Memory B cell (primary cell): ENCODE data around the gene ACBD6.

ENCODE experiments used
- ATAC-seq: fragments of 150-1000 bp; cut with Tn5 transposase; 2 replicates; pipeline ENCODE4 v1.10.0; 2021; ENCODE audit warnings: low read depth, mild to moderate bottlenecking, moderate library complexity
- DNase-seq, 2 donors: peaks; one replicate each; pipeline ENCODE4 v3.0.0; 2022; ENCODE audit warnings: low spot score in 2 of 2
- H3K27ac Mint-ChIP-seq: one replicate; pipeline ENCODE4 v1.8.0; 2022; ENCODE audit warnings: mild to moderate bottlenecking, moderate library complexity, mixed read lengths
- H3K27me3 Mint-ChIP-seq: one replicate; pipeline ENCODE4 v1.8.0; 2022; ENCODE audit warnings: mixed read lengths
- H3K36me3 Mint-ChIP-seq: one replicate; pipeline ENCODE4 v1.8.0; 2022; ENCODE audit warnings: mild to moderate bottlenecking, mixed read lengths
- H3K4me1 Mint-ChIP-seq: one replicate; pipeline ENCODE4 v1.8.0; 2022; ENCODE audit warnings: mixed read lengths
- H3K4me3 Mint-ChIP-seq: one replicate; pipeline ENCODE4 v1.8.0; 2022; ENCODE audit warnings: mild to moderate bottlenecking, moderate library complexity, mixed read lengths
- H3K9me3 Mint-ChIP-seq: one replicate; pipeline ENCODE4 v1.8.0; 2022; ENCODE audit warnings: mixed read lengths

ACBD6 gene

DNA sequence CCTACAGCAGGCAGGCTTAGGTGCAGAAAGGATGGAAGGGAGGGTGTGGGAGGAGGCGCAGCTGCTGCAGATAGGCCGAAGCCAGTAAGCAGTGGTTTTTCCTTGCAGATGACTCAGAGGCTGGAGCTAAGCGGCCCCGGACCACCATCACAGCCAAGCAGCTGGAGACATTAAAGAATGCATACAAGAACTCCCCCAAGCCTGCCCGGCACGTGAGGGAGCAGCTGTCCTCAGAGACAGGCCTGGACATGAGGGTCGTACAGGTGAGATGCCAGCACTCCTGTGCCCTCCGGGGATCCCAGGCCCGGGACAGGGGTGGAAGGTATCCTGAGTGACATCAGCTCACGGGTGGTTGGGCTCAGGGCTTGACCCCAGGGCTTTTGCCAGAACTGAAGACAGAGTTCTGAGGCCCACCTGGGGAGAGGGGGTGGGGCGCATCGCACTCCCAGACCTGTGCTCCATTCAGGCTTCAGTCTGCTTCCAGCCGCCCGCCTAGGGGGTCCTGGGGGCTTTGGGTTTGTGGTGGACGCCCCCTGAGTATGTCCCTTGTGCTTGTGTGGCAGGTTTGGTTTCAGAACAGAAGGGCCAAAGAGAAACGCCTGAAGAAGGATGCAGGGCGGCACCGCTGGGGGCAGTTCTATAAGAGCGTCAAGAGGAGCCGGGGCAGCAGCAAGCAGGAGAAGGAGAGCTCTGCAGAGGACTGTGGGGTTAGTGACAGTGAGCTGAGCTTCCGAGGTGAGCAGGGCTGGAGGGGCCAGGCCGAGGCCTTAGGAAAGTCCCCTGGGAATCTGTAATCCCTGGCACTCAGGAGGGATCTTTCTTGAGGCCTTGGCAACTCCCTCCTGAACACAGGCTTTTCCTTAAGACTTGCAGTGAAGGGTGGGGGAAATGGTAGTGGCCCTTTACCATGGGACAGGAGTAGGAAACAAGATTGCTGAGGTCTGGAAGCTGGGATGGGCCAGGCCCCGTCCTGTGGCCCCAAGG, 230.8 kb downstream of the ACBD6 start:
- no peak for ATAC-seq

DNA sequence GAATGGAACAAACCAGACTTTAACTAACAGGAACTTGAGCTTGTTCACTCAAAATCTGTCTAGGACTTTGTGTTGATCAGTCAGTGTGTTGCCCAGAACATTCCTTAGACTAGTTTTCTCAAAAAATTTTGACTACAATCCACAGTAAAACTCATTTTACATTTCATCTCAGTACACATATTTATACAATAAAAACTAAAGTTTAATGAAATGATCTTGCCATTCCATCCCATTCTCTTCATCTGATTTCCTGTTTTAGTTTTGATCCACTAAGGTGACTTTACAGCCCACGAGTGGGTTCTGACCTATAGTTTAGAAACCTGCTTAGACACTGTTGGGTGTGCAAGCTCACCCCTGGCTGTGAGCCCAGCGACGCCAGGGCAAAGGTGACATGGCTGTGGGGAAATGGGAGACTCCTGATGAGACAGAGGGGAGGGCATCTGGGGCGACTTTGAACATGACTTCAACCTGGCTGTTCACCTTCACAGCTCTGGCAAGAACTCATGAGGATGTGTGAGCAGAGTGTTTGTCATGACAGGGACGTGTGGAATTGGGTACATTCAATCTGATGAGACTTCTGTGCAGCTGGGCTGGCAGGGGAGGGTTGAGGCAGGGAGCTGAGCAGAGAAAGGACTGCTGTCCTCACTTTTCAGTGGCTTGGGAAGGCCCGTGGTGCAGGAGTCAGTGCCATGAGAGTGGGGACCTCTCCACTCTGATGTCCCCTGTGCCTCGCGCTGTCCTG, 231.7 kb downstream of the ACBD6 start:
- DNase-seq (no peak), ATAC-seq (no peak)
- Mint-ChIP-seq H3K27ac (peak overlapping the region; percentile 51), H3K4me3 (no peak overlapping the region), H3K4me1 (peaks cover 3% of the 10 kb centered on the region), H3K27me3 (no peaks in the 10 kb centered on the region), H3K36me3 (peaks cover 4% of the 10 kb centered on the region), H3K9me3 (no peaks in the 10 kb centered on the region)

More for the DNA sequence above, 230.8 kb downstream of the ACBD6 start:
- no peaks in the 10 kb centered on the region for H3K27me3 Mint-ChIP-seq
- DNase-seq = no peak
- H3K9me3 Mint-ChIP-seq = no peaks in the 10 kb centered on the region
- H3K27ac Mint-ChIP-seq = peak overlapping the region; percentile 51
- no peak overlapping the region for H3K4me3 Mint-ChIP-seq
- peaks cover 3% of the 10 kb centered on the region for H3K4me1 Mint-ChIP-seq
- H3K36me3 Mint-ChIP-seq = peaks cover 6% of the 10 kb centered on the region

DNA sequence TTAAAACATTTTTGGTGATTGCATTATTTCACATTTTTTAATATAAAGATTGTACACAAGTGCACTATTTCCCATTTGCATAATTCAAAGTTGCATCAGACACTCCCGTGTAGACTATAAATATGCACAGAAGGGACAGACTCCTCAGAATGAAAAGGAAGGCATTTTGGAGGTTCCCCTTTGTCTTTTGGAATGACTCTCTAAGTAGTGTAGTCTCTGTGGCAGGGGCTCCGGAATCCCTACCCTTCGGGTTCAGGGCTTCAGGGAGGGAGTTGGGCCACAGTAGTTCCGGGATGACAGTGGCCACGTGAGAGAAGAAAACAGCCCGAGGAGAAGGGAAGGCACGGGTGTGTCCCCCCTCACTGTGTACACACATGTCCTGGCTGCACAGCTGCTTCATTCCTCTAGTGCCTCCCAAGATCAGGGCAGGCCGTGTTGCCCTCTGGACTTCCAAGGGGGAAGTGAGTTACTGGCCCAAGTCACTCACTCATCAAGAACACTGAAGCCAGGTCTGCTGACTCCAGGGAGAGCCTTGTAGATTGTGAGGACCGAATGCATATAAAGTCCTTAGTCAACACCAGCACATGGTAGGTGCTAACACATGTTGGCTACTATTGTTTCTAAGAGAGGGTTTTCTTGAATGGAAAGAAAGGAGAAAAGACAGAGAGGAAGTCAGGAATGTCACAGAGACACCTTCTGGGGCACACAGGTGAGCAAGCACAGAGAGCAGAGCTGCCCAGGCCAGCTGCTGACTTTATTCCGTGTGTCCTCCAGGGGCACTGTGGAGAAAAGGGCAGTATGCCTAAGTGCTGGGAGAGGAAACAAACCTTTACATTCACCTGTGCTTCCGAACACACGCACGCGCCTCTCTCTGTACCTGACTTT, 232.5 kb downstream of the ACBD6 start:
- peaks cover 1% of the 10 kb centered on the region for H3K36me3 Mint-ChIP-seq
- H3K9me3 Mint-ChIP-seq = no peaks in the 10 kb centered on the region
- DNase-seq (no peak), ATAC-seq (no peak)
- H3K27me3 Mint-ChIP-seq = no peaks in the 10 kb centered on the region
- peak overlapping the region; percentile 19 for H3K27ac Mint-ChIP-seq
- peaks cover 3% of the 10 kb centered on the region for H3K4me1 Mint-ChIP-seq
- no peak overlapping the region for H3K4me3 Mint-ChIP-seq

DNA sequence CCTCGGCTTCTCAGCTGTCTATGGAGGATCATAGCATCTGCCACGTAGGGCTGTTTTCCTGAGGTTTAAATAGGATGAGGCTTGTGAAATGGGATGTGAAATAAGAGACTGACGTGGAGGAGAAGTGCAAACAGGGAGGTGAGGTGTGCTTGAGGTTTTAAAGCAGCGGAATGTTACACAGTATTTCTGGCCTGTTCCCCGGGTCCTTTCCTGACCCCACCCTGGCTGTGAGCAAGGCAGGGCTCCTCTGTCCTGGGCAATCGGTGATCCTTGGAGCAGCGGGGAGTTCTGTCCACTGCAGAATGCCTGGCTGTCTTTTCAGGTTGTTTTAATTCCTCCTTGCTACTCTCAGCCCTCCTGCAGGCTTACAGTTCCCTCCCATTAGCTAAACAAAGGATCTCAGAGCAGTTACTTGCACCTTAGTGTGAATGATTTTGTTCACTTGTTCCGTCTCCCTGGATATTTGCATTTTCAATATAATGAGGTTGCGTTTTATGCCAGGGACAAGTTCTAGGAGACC, 233.8 kb downstream of the ACBD6 start:
- no peaks in the 10 kb centered on the region for H3K36me3 Mint-ChIP-seq
- H3K4me1 Mint-ChIP-seq = peaks cover 3% of the 10 kb centered on the region
- DNase-seq (no peak), ATAC-seq (no peak)
- no peaks in the 10 kb centered on the region for H3K27me3 Mint-ChIP-seq
- no peak overlapping the region for H3K27ac Mint-ChIP-seq
- H3K9me3 Mint-ChIP-seq = no peaks in the 10 kb centered on the region
- H3K4me3 Mint-ChIP-seq = no peak overlapping the region

DNA sequence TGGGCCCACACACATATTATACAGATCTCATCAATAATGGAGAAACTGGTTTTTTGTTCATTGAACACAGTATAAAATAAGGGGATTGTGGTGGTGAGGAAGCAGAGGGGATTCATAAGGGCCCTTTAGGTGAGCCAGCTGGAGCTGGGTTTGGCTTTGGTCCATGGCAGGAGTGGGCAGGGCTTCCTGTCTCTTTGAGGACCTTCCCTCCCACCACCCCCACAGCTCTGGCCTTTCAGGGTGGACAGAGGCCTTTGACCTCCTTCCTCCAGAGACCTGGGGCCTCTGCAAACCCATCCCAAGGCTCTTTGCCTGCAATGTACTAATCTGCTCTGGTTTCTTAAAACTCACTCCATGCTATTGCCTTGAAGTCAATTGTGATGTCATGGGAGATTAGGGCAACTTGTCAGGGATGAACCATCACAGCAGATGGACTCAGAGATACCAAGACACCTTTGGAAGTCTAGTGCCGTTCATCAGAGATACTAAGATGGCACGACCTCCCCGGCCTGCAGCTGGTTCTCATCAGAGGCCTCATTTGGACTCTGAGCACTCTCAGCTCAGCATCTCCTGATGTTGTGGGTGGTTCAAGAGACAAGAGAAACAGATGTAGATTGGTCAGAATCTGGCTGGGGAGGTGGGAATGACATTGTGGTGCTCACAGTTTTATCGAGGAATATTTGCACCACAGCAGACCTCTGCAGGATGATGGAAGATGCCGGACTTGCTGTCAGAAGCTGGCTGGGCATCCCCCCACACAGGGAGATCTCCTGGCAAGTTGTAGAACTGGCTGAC, 234.4 kb downstream of the ACBD6 start:
- Mint-ChIP-seq H3K27ac (no peak overlapping the region), H3K4me1 (peaks cover 3% of the 10 kb centered on the region), H3K4me3 (no peak overlapping the region), H3K27me3 (no peaks in the 10 kb centered on the region), H3K9me3 (no peaks in the 10 kb centered on the region), H3K36me3 (no peaks in the 10 kb centered on the region)
- DNase-seq = no peak
- no peak for ATAC-seq

DNA sequence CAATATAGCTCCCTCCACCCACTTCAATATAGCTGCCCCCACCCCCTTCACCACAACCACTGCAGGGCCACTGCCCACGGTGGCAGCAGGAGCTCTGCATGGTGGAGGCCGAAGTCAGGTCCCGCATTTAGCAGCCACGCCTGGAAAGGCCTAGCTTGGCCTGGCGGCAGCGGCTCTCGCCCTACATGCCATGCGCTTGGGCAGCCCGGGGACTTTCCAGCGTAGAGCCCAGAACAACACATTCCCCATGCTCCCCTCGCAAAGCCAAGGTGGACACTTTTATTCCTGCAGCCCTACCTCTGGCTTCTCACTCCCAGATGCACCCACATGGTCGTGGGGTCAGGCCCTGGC, 235.2 kb downstream of the ACBD6 start:
- Mint-ChIP-seq H3K9me3 (no peaks in the 10 kb centered on the region), H3K4me1 (peaks cover 3% of the 10 kb centered on the region)
- no peak for ATAC-seq

DNA sequence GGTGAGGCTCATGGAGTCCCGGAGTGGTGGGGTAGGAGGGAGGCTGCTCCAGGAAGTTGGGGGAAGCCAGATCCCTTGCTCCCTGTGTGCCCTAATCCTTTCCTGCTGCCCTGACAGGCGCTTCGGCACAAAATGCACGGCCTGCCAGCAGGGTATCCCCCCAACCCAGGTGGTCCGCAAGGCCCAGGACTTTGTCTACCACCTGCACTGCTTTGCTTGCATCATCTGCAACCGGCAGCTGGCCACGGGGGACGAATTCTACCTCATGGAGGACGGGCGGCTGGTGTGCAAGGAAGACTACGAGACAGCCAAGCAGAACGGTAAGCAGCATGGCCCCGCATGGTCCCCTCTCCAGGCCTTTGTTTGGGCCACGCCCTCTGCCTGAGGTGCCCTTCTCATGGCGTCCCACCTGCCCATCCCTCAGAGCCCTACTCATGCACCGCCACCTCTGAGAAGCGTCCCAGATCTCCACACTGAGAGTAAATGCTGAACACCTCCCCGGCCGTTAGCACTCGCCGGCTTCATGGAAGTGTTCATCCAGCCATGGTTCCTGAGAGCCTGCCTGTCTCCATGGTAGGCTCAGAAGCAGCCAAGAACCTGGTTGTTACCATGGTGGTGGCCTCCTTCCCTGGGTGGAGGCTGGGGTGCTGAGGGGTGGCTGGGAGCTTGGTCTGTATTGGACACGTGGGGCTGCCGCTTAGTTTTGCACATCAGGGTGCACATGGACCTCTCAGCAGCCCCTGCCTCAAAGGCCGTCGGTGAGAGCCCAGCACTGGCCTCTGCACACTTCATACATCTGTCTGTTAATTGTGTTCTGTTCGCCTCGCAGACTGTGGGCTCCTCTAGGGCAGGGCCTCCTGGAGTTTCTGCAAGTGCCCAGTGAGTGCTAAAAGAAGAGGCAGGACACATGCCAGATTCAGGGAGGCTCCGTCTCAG, 235.8 kb downstream of the ACBD6 start:
- Mint-ChIP-seq H3K27me3 (no peaks in the 10 kb centered on the region), H3K27ac (no peak overlapping the region), H3K36me3 (no peaks in the 10 kb centered on the region), H3K4me1 (peaks cover 3% of the 10 kb centered on the region), H3K4me3 (no peak overlapping the region), H3K9me3 (no peaks in the 10 kb centered on the region)
- ATAC-seq = no peak
- DNase-seq = no peak

More for the DNA sequence above, 235.2 kb downstream of the ACBD6 start:
- Mint-ChIP-seq H3K27me3 (no peaks in the 10 kb centered on the region), H3K36me3 (no peaks in the 10 kb centered on the region), H3K27ac (no peak overlapping the region), H3K4me3 (no peak overlapping the region)
- DNase-seq = no peak

DNA sequence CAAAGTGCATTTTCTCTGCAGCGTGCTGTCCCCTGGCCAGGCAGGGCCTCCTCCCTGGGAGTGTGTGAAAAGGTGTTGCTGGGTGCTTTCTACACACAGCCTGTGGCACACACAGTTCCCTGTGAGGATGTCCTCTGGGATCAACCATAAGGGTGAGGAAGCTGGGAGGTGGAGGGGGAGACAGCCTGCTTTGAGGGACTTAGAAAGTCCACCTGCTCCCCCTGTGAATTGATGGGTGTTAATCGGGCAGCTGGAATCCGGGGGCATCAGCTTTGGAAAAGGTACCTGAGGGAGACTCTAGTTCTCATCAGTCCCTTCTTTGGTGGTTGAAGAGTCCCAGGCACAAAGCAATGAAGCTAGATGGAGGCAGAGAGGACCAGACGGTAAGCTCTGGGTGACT, 236.5 kb downstream of the ACBD6 start:
- Mint-ChIP-seq H3K4me3 (no peak overlapping the region), H3K9me3 (no peaks in the 10 kb centered on the region), H3K27me3 (peaks cover 1% of the 10 kb centered on the region), H3K27ac (no peak overlapping the region), H3K4me1 (peaks cover 2% of the 10 kb centered on the region), H3K36me3 (no peaks in the 10 kb centered on the region)
- no peak for DNase-seq
- ATAC-seq = no peak

DNA sequence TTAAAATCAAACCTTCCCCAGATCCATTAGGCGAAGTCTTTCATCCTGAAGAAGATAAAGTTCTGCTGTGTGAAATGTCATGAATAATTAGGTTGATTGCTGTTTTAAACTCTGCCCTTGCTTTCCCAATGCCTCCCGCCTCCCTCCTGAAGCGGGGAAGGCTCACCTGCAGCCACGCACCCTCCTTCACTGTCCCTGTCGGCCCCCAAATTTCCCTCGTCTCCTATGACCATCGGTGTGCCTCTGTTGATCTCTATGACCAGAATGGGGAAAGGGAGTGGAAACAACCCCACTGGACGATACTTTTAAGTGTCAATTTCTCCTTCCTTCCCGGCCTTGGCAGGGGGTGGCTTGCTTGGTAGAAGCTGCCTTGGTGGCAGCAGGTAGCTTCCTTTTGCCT, 237.2 kb downstream of the ACBD6 start:
- no peak for DNase-seq
- Mint-ChIP-seq H3K36me3 (no peaks in the 10 kb centered on the region), H3K27me3 (peaks cover 2% of the 10 kb centered on the region)

DNA sequence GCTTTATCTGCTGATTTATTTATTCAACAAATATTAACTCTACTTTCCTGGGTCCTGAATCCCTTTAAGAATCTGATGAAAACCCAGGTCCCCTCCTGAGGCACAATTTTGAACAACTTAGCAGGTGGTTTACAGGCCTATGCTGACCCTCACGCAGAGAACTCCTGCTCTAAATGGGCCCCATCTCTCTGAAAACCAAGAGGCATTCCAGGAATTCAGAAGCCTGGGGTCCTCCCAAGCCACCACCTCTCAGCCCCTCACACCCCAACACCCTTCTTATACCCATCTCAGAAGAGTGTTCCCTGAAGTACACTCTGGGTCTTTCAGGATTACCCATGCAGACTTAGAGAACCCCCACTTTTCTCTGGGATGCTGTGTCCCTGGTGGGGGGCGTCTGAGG, 237.8 kb downstream of the ACBD6 start:
- Mint-ChIP-seq H3K9me3 (no peaks in the 10 kb centered on the region), H3K27ac (no peak overlapping the region), H3K4me1 (no peaks in the 10 kb centered on the region), H3K27me3 (peaks cover 3% of the 10 kb centered on the region), H3K36me3 (no peaks in the 10 kb centered on the region), H3K4me3 (no peak overlapping the region)
- ATAC-seq = no peak
- DNase-seq = no peak

More for the DNA sequence above, 237.2 kb downstream of the ACBD6 start:
- H3K4me3 Mint-ChIP-seq = no peak overlapping the region
- no peak overlapping the region for H3K27ac Mint-ChIP-seq
- no peak for ATAC-seq
- no peaks in the 10 kb centered on the region for H3K4me1 Mint-ChIP-seq
- no peaks in the 10 kb centered on the region for H3K9me3 Mint-ChIP-seq

DNA sequence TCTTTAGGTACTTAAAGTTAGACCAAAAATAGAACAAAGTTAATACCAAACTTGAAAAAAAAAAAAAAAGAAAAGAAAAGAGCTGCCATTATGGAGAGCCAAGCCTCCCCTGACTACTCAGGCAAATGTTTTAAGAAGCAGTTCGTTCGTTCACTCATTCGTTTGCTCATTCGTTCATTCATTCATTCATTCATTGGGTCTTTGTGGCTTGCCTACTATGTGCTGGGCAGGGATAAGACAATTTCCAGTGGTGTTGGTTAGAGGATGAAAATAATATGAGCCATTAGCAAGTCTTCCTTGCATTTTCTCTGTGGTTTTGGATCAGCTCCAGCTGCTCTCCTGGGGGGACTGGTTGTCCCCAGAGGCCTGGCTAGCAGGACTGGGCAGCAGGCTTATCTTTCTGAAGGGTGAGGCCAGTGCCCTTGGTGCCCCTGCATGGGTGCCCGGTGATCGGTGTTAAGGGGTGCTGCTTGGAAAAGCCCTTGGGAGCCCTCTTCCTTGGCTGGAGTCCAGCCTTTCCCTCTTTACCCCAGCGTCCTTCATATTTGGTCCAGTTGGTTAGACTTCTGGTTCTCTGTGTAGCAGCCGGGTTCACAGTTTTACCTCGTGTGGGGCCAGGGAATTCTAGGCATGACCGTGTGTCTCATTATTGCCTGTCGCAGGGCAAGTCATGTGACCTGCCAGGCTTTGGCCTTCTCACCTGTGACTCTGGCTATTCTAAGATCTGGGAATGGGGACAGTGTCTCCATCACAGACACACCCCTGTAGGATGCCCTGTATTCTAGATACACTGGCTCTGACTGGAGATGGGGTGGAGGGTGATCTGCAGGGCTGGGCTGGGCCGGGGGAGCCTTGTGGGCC, 239.5 kb downstream of the ACBD6 start:
- ATAC-seq (no peak), DNase-seq (no peak)
- Mint-ChIP-seq H3K27ac (no peak overlapping the region), H3K4me1 (no peaks in the 10 kb centered on the region), H3K4me3 (no peak overlapping the region), H3K36me3 (no peaks in the 10 kb centered on the region), H3K27me3 (peaks cover 15% of the 10 kb centered on the region), H3K9me3 (no peaks in the 10 kb centered on the region)
